OCI-LY1 (cell line): Measurements from ENCODE around the gene FXYD3.

ENCODE experiments used
- H2AFZ ChIP-seq: fragments of 200-600 bp; sonication (generic), shearing (Covaris generic); 2 replicates; pipeline ENCODE4 v1.6.0; 2014; ENCODE audit warnings: antibody characterized with exemption, mild to moderate bottlenecking, low read length
- H3F3A ChIP-seq: fragments of 200-600 bp; sonication (generic), shearing (Covaris generic); 2 replicates; pipeline ENCODE4 v1.6.0; 2014; ENCODE audit warnings: mild to moderate bottlenecking, antibody characterized with exemption, low read length, moderate library complexity; ENCODE audit not compliant: insufficient read depth
- H3K27ac ChIP-seq: fragments of 200-600 bp; sonication (generic); 2 replicates; pipeline ENCODE4 v1.5.1; 2014; ENCODE audit warnings: low read length, mixed run types, mild to moderate bottlenecking, low read depth; ENCODE audit not compliant: poor library complexity, severe bottlenecking
- H3K27me3 ChIP-seq: fragments of 200-600 bp; sonication (generic); 2 replicates; pipeline ENCODE4 v1.6.0; 2014; ENCODE audit warnings: antibody characterized with exemption, mild to moderate bottlenecking, low read length, moderate library complexity; ENCODE audit not compliant: insufficient read depth
- H3K36me3 ChIP-seq: fragments of 200-600 bp; sonication (generic); 2 replicates; pipeline ENCODE4 v1.6.1; 2014; ENCODE audit warnings: mild to moderate bottlenecking, antibody characterized with exemption, low read length, moderate library complexity, mixed read lengths; ENCODE audit not compliant: insufficient read depth
- H3K4me1 ChIP-seq: fragments of 200-600 bp; sonication (generic); 2 replicates; pipeline ENCODE4 v1.5.1; 2014; ENCODE audit warnings: mild to moderate bottlenecking, low read length, moderate library complexity; ENCODE audit not compliant: insufficient read depth, severe bottlenecking
- H3K4me2 ChIP-seq: fragments of 200-600 bp; sonication (generic), shearing (Covaris generic); 2 replicates; pipeline ENCODE4 v1.6.1; 2014; ENCODE audit warnings: low read length
- H3K4me3 ChIP-seq: fragments of 200-600 bp; sonication (generic); 2 replicates; pipeline ENCODE4 v1.5.1; 2014; ENCODE audit warnings: low read length, low read depth, mild to moderate bottlenecking, mixed read lengths; ENCODE audit not compliant: poor library complexity, severe bottlenecking
- H3K79me2 ChIP-seq: fragments of 200-600 bp; shearing (Covaris generic); 2 replicates; pipeline ENCODE4 v1.6.1; 2016; ENCODE audit warnings: mixed run types, low read length, mixed read lengths; ENCODE audit not compliant: insufficient read depth
- H3K9ac ChIP-seq: fragments of 200-600 bp; sonication (generic), shearing (Covaris generic); 2 replicates; pipeline ENCODE4 v1.6.1; 2014; ENCODE audit warnings: mild to moderate bottlenecking, low read length, mixed read lengths
- H3K9me2 ChIP-seq: fragments of 200-600 bp; sonication (generic), shearing (Covaris generic); 2 replicates; pipeline ENCODE4 v1.6.1; 2014; ENCODE audit warnings: low read depth, mild to moderate bottlenecking, low read length, mixed read lengths
- H3K9me3 ChIP-seq: fragments of 200-600 bp; shearing (Covaris generic); 2 replicates; pipeline ENCODE4 v1.6.1; 2014; ENCODE audit warnings: low read length, mixed read lengths
- H4K20me1 ChIP-seq: fragments of 200-600 bp; sonication (generic), shearing (Covaris generic); 2 replicates; pipeline ENCODE4 v1.6.0; 2016; ENCODE audit warnings: mild to moderate bottlenecking, low read length; ENCODE audit not compliant: insufficient read depth
- EZH2 ChIP-seq: fragments of 200-600 bp; sonication (generic), shearing (Covaris generic); IDR thresholded peaks from 2 replicates; pipeline ENCODE4 v1.8.0; 2017; ENCODE audit warnings: borderline replicate concordance, mixed run types, mild to moderate bottlenecking, antibody characterized with exemption, low read length, moderate library complexity, mixed read lengths
- TF ChIP-seq, protein P1 (sequence below): fragments of 200-600 bp; sonication (generic), shearing (Covaris generic); IDR thresholded peaks from 2 replicates; pipeline ENCODE4 v1.5.1; 2017; ENCODE audit warnings: mild to moderate bottlenecking, antibody characterized with exemption, low read length, moderate library complexity, mixed read lengths

The FXYD3 gene

DNA sequence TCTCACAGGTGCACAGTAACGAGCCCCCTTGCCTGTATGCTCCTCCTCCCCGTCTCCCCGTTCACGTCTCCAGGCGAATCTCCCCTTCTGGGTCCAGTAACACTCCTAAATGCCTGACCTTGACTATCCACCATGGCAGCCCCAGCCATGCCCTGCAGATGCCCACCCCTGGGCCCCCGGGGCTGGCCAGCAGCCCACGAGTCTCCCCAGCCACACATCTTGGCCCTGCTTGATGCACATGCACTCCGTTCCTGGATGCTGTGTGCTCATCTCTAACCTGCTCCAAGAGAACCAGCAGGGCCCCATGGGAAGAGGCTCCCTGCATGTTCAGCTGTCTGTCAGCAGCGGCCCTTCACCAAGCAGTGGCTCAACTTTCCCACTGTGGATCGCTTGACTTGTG lies 42.1 kb upstream of the FXYD3 start:
- Histone ChIP-seq H3K27me3 (peaks cover 26% of the 10 kb centered on the region), H3K36me3 (no peaks in the 10 kb centered on the region; the same call in 1 of the 2 replicates), H3K9ac (no peak overlapping the region), H3K4me1 (peaks cover 6% of the 10 kb centered on the region), H3K4me2 (no peak overlapping the region), H3K9me3 (no peaks in the 10 kb centered on the region), H3K4me3 (no peak overlapping the region), H2AFZ (no peak overlapping the region), H4K20me1 (no peaks in the 10 kb centered on the region), H3K27ac (no peak overlapping the region), H3K79me2 (no peaks in the 10 kb centered on the region), H3K9me2 (no peaks in the 10 kb centered on the region), H3F3A (no peaks in the 10 kb centered on the region)
- TF ChIP-seq EZH2 = no peak
- TF ChIP-seq, protein P1, sequence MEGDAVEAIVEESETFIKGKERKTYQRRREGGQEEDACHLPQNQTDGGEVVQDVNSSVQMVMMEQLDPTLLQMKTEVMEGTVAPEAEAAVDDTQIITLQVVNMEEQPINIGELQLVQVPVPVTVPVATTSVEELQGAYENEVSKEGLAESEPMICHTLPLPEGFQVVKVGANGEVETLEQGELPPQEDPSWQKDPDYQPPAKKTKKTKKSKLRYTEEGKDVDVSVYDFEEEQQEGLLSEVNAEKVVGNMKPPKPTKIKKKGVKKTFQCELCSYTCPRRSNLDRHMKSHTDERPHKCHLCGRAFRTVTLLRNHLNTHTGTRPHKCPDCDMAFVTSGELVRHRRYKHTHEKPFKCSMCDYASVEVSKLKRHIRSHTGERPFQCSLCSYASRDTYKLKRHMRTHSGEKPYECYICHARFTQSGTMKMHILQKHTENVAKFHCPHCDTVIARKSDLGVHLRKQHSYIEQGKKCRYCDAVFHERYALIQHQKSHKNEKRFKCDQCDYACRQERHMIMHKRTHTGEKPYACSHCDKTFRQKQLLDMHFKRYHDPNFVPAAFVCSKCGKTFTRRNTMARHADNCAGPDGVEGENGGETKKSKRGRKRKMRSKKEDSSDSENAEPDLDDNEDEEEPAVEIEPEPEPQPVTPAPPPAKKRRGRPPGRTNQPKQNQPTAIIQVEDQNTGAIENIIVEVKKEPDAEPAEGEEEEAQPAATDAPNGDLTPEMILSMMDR = no peak

DNA sequence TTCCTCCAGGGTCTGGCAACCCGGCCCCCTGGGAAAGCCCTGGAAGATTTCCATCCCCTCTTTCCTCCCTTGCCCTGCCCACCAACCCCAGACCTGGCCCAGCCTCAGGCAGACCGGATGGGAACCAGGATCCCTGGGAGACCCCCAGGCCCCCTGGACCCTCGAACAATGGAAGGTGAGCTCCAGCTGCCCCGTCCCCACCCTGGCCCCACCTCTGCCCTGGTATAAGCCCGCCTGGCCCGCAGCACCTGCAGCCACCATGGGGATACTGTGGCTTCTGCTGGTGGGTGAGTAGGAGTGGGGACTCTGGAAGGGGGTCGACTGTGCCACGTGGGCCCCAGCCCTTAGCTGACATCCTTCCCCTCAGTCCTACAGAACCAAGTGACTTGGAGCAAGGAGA lies 41.7 kb upstream of the FXYD3 start:
- Histone ChIP-seq H3K9me2 (no peaks in the 10 kb centered on the region), H3K9ac (no peak overlapping the region), H3K4me3 (no peak overlapping the region), H3K4me1 (peaks cover 6% of the 10 kb centered on the region), H3K36me3 (no peaks in the 10 kb centered on the region; the same call in 1 of the 2 replicates), H2AFZ (no peak overlapping the region), H4K20me1 (no peaks in the 10 kb centered on the region), H3K9me3 (no peaks in the 10 kb centered on the region), H3K27ac (no peak overlapping the region), H3K79me2 (no peaks in the 10 kb centered on the region), H3F3A (no peaks in the 10 kb centered on the region), H3K4me2 (no peak overlapping the region), H3K27me3 (peaks cover 26% of the 10 kb centered on the region)
- no peak for TF ChIP-seq EZH2
- TF ChIP-seq, protein P1 = no peak

DNA sequence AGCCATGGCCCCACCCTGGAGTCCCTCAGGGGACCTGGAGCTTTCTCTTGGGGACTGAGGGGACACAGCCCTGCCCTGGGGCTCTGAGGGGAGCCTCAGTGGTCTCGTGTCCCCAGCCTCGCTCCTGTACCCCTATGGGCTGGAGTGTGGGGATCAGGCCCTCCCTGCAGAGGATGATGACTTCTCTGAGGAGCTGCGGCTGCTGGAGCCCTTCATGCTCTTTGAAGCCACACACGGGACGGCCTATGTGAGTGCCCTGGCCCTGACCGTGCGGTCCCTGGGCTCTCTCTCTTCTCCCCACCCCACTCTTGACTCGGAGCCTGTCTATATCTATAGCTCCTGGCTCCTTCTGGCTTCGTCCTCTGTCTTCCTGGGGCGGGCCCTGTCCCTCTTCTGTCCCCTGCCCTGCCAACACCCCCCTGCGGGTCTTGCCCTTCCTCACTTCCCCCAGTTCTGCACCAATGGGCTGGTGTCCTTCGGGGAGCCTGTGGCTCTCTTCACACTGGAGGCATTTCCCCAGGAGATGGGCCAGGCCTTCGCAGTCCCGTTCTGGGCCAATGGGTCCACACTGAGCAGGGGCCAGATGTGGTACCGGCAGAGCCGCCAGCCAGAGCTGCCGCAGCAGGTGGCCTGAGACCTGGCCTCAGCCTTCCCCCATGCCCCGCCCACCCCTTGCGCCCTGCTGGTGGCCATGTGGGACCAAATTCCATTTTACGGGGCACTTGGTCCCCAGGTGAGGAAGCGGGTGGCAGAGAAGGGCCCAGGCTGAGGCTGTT lies 41.0 kb upstream of the FXYD3 start:
- no peaks in the 10 kb centered on the region for H3K79me2 ChIP-seq
- H3K9ac ChIP-seq = no peak overlapping the region
- H3K9me3 ChIP-seq = no peaks in the 10 kb centered on the region
- no peak overlapping the region for H3K4me2 ChIP-seq
- no peaks in the 10 kb centered on the region for H3K9me2 ChIP-seq
- H3K4me3 ChIP-seq = no peak overlapping the region
- H3K36me3 ChIP-seq = no peaks in the 10 kb centered on the region; the same call in 1 of the 2 replicates
- no peaks in the 10 kb centered on the region for H3F3A ChIP-seq
- no peak overlapping the region for H2AFZ ChIP-seq
- no peak overlapping the region for H3K27ac ChIP-seq
- H3K27me3 ChIP-seq = peaks cover 20% of the 10 kb centered on the region
- TF ChIP-seq EZH2 = no peak
- TF ChIP-seq, protein P1 = no peak
- peaks cover 1% of the 10 kb centered on the region for H3K4me1 ChIP-seq
- no peaks in the 10 kb centered on the region for H4K20me1 ChIP-seq
